GM21367 (cell line): Measurements from ENCODE around the gene IDUA.

Experiments
- ATAC-seq: cut with Tn5 transposase; IDR thresholded peaks from one replicate; pipeline ENCODE4 v1.9.1; 2021; ENCODE audit not compliant: unreplicated experiment

Gene IDUA

DNA sequence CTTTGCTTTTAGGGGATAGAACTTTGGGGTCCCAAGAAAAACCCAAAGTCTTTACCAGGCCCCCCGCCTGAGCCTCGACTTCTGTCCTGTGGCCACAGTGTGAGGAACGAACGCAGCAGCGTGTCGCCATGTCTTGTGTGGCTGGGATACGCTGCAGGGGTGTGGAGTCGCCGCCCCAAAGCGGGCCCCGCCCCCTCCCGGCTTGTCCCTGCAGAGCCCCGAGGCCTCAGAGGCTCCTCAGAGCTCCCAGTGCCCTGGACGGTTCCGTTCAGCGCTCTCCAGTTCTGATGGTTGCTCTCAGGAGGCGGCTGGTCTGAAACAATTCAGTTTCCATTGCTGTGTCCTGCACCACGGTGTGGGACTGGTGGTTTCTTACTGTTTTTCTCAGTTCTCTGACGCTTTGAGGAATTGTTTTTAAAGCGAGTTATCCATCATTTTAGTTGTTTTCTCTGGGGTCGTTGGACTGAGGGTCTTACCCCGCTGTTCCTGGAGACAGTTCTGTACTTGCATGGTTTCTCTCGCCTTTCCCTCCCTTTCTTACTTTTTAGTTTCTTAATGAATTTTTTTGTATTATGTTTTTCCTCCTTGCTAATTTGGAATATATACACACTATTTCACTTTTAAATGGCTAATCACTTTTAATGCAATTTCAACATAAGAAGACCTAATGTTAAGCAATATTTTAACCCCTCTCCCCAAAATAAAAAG lies 1.6 kb upstream of the IDUA start:
- ATAC-seq, result no peak

DNA sequence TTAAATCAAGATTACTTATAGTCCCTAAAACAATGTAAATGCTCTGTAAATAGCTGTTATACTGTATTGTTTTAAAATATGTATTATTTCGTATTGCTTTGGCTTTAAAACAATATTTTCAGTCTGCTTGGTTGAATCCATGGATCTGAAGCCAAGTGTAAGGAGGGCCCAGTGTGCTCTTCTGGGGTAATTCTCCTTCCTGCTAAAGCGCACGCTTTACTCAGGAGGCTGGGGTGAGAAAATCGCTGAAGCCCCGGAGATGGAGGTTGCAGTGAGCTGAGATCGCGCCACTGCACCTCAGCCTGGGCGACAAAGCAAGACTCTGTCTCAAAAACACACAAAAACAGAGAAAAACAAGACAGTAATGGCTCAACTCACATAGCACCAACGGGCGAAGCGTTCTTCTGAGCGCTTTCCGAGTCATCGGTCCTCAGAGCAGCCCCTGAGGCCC lies 391 bp upstream of the IDUA start:
- ATAC-seq, result peak; percentile 7

DNA sequence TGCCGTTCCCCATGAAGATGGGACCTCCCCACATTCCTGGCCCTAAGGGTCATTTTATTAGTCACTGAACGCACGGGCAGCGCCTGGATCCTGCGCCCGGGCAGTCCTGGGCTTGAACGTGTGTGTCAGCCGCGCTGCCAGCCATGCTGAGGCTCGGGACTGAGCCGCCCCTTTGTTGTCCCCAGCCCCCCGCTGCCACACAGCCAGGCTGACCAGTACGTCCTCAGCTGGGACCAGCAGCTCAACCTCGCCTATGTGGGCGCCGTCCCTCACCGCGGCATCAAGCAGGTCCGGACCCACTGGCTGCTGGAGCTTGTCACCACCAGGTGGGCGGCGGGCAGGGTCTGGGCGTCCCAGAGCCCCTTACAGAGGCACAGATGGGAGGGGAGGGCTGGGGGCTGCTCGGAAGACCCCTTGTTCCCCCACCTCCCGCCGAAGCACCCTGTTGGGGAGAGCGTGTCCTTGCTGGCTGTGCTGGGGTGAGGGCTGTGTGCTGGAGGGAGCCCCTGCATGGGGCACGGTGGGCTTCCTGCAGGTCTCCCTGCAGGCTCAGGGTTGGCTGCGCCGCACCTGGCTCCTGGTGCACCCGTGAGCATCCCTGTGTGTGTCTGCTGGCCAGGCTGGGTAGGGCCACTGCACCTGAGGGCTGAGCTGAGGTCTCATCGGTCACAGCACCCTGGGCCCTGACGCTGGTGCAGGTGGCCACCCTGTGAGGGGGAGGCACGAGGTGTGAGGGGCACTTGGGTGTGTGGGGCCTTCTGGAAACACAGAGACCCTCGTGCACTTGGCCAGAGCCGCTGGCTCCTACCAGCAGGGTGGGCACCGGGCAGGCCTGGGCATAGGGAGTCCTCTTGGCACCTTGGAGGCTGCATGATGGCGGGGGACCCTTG lies 1.0 kb downstream of the IDUA start:
- no peak for ATAC-seq

DNA sequence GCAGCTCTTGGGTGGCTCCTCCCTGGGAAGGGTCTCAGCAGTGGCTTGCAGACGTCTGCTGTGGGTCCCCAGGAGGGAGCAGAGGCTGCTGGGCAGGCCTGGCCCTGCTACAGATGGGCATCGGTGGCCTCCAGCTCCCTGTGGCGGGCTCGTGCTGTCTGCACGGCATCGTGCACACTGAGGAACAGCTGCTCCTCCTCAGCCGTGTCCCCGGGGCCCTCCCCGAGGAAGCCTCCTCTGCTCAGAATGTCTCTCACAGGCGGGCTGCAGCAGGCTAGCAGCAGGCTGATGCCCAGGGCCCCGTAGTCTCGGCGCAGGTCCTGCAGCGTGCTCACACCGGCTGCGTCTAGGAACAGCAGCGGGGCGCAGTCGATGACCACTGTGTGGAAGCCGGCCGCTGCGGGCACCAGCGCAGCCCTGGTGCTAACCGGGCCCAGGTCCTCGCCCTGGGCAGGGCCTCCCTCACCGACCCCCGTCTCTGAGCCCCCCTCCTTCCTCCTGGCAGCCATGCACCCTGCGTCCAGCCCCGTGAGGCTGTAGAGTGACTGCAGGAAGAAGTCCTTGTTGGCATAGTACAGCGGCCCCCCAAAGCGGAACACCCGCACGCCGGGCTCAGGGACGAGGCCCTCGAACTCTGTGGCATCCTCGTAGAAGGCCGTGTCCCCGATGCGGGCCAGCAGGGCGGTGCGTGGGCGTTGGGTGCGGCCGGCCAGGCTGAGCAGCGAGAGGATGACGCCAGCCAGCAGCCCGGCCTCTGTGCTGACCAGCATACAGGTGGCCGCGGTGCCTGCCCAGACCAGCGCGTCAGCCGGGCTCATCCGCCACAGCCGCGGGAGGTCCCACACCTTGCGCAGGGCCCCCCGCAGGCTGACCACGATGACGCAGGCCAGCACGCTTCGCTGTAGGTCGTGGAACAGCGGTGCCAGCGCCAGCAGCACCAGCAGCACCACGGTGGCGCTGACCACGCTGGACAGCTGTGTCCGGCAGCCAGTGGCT lies 2.2 kb downstream of the IDUA start:
- no peak for ATAC-seq

DNA sequence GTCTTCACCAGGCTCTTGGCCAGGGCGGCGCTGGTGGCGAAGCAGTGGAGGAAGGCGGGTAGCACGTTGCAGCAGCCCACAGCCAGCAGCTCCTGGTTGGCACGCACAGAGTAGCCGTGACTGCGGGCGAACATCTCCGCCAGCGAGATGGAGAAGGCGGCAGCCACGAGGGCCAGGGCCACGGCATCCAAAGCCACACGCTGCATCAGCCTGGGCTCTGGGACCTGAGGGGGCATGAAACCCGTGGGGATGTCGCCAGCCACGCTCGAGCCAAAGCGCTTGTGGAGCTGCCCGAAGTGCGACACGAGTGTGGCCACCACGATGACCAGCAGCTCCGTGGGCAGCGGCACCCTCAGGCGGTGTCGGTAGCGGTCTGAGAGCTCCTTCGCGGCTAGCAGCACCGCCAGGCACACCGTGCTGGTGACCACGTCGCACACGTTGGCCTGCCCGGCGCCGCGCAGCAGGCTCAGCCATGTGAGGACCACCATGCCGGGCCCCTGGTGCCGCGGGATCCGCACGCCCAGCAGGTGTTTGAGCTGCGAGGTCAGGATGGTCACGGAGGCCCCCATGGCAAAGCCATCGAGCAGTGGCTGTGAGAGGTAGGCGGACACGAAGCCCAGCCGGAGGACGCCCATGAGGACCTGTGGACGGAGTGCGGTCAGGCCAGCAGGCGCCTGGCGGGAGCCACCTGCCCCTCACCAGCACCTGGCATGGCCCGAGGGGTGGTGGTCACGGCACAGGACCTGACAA lies 3.1 kb downstream of the IDUA start:
- no peak for ATAC-seq

DNA sequence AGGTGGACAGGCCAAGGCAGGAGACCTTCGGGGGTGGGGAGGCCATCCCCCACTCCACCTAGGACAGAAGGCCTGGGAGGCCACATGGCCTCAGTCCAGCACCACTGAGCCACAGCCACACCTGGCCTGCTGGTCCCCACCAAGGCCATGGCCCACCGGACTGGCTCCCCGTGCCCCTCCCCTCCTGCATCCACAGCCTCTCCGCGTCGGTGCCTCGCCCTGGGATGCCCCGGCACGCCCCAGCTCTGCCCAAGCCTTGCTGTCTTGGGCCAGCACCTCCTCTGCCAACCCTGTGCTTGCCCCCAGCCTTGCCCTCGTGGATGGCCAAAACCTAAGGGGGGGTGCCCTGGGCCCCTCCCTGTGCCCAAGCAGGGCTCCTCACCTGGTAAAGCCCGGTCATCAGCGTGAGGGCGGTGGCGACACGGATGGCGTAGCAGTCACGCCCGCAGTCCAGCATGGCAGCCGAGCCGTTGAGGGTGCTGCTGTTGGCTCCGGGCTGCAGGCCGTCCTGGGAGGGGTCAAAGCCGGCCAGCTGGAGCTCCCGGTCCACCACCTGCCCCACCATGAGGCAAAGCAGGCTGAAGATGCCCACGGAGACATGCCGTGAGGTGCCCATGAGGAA lies 4.0 kb downstream of the IDUA start:
- ATAC-seq, result no peak

DNA sequence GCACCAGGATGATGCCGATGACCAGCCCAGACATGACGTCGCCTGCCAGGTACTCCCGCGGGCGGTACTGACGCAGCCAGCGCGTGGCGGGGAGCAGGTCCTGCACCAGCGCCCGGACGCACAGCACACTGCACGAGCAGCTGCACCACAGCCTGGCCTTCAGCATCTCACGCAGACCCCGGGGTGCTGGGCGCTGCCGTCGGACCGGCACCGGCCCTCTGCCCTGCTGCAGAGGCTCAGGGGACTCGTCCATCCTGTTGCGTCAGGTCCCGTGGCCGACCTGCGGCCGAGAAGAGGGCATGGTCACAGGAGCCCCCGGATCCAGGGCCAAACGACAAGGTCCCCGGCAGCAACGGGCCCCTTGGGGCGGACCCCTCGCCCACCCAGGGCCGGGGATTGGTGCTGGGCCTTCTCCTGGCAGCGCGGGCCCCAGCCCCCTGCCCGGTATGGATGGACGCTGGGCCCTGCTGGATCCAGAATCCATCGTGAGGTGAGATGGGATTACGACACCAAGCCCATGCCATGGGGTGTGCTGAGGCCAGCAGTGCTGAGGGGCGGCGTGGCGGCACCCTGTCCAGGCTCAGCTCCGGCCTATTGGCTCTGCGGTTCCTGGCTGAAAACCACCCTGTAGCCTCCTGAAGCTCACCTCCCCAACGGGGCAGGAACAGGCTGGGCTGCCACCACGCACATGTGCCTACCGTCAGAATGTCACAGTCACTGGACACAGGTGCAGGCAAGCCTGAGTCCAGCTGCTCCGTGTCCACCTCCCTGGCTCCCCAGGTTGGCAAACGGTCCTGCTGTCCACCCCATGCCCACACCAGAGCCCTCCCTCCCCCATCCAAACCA lies 4.8 kb downstream of the IDUA start:
- no peak for ATAC-seq

- ATAC-seq, result no peak
Measured at GRCh38 chr4:992297-993110, 5.7 kb downstream of the IDUA start.

- no peak for ATAC-seq
Measured at GRCh38 chr4:993111-994029, 6.5 kb downstream of the IDUA start, which contains the start of gene SLC26A1. Gene SLC26A1 (minus strand): TSS chr4:993404. CDS start chr4:991703, 1,701 bp downstream.

DNA sequence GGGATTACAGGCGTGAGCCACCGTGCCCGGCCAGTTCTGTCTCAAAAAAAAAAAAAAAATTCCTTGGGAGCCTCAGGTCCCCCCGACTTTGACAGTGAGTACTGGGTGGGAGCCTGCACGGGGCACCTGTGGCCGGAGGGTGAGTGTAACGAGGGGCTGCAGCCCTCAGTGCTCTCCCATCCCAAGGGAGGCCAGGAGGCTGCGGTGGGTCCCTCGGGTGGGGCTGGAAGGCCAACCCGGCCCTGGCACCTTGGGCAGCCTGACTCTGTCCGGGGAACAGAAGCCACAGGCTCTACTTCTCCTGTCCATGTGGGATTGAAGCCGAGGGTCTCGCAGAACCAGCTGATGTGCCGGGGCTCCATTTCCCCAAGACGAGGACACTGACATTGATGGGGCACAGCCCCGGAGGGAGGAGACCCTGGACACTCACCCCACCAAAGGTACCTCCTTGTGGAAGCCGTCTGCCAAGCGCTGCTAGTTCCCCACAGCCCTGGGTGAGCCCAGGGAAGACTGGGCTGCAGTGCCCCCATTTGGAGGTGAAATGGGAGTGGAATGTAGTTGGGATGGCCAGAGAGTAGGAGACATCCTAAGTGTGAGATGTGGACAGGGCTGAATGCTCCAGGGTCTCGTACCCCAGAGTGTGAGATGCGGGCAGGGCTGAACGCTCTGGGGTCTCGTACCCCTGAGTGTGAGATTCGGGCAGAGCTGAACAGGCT lies 8.6 kb downstream of the IDUA start:
- ATAC-seq, result no peak

DNA sequence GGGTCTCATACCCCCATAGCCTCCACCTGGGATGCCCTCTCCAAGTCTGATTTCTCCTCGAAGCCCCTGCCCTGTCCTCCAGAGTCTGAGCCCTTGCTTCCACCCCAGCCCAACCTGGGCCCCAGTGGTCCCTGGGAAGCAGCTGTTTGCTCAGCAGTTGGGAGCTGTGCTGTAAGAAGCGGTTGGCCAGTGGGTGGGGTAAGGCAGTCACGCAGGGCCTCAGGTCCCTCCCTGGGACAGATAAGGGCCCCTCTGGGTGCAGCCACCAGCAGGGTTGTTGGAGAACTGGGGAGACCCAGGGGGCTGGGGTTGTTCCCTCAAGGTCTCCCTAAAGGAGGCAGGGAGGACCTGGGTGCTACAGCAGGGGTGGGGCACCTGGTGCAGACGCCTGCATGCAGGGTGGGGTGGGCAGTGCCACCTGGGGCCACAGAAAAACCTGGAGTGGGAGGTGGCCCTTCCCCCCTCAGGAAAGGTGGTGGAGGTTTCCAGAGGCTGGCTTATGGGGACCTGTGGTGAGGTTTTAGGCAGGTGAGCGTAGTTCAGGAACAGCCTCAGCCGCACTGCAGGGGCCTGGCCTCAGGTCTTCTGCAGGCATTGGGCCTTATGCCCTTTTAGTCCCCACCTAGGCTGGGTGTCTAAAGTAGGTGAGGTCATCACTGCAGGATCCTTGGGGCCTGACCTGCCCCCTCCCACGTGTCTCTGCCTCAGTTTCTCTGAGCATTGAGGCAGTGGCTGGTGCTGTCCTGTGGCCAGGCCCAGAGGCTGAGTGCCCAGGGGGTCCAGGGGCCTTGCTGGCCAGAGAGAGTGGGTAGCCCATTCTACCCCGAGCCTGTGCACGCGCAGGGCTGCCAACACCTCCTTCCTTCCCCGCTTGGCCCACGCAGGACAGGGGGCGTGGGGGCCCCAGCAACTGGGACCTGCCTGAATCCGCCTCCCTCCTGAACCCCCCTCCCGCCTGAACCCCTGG lies 9.5 kb downstream of the IDUA start:
- no peak for ATAC-seq

DNA sequence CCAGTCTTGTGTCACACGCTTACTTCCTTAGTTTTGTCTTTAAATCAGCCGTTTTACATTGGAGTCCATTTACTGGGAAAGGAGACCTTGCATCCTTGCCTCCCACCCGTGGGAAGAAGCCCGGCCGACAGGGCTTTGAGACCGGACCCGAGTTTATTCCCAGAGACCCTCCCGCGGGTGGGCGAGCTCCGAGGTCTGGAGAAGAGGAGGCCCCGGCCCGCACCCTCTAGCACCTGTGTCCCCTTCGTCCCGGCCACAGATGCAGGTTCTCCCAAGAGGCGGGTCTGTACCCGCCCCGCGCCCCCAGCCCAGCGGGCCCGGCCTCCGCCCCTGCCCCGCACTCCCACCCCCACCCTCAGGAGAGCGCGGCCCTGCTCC lies 10.1 kb downstream of the IDUA start:
- ATAC-seq, result no peak

DNA sequence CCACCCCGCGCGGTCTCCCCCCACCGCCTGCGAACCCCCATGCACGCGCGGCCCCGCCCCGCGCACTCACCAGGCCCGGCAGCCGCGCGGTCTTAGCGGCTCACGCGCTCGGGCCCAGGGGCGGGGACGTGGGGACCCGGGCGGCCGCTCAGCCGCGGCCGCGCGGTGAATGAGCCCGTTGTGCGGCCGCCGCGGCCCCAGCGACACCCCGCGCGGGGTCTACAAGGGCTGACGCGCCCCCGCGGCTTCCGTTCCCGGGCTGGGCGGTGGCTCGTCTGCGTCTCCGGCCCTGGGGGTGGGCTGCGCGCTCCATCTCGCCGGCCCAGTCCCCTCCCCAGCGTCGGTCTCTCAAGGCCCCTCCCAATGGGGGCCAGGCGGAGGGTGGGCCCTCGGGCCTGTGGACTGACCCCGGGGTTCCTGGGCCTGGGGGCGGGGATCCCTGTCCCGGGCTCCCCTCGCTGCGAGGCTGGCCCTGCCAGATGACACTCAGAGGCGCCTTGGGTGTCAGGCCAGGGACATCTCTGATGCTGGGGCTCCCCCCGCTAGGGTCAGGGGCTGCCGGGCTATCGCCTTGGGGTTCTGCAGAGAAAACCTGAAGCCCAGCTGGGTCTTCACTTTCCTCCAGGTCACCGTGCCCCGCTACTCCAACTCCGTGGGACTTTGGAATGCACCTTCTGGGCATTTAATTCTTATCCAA lies 10.7 kb downstream of the IDUA start:
- no peak for ATAC-seq

- ATAC-seq, result no peak
Measured at GRCh38 chr4:998096-998691, 11.3 kb downstream of the IDUA start.
